Mesodermal cell (in vitro differentiated cells): Measurements from ENCODE around the gene OPA3.

Experiments used
- H3K27ac ChIP-seq: 2 replicates; pipeline ENCODE4 v1.7.0; 2013; ENCODE audit warnings: mild to moderate bottlenecking, low read depth, low read length, moderate library complexity; ENCODE audit not compliant: severe bottlenecking
- H3K36me3 ChIP-seq: 2 replicates; pipeline ENCODE4 v1.7.1; 2013; ENCODE audit warnings: mild to moderate bottlenecking, low read length, moderate library complexity; ENCODE audit not compliant: control insufficient read depth, insufficient read depth
- H3K4me1 ChIP-seq: one replicate; pipeline ENCODE4 v1.7.1; 2013; ENCODE audit warnings: mild to moderate bottlenecking, low read length; ENCODE audit not compliant: insufficient read depth, control insufficient read depth, poor library complexity, severe bottlenecking
- H3K4me3 ChIP-seq: 2 replicates; pipeline ENCODE4 v1.7.0; 2013; ENCODE audit warnings: low read length, control low read depth, mild to moderate bottlenecking; ENCODE audit not compliant: insufficient read depth, poor library complexity, severe bottlenecking; ENCODE audit errors: extremely low read depth
- H3K9me3 ChIP-seq: 2 replicates; pipeline ENCODE4 v1.7.1; 2013; ENCODE audit warnings: mild to moderate bottlenecking, low read length, moderate library complexity; ENCODE audit not compliant: control insufficient read depth
- WGBS, 2 experiments: methylation state at CpG; one replicate each; pipeline ENCODE4 v1.1.5; 2013; ENCODE audit warnings: missing lambda C conversion rate in 2 of 2; ENCODE audit not compliant: insufficient coverage in 2 of 2; 5-methylcytosine and 5-hydroxymethylcytosine counted together

OPA3 gene

GRCh38 chr19:45560686-45561085 is 23.9 kb downstream of the OPA3 start:
- 89 to 94% methylated on average over 5 to 10 of the region's 11 CpGs for WGBS, 2 experiments
- Histone ChIP-seq H3K36me3 (no peaks in the 10 kb centered on the region), H3K4me1 (no peaks in the 10 kb centered on the region), H3K27ac (no peak overlapping the region), H3K9me3 (no peaks in the 10 kb centered on the region), H3K4me3 (no peak overlapping the region)

- WGBS, 2 experiments: 88 to 94% methylated on average over 5 of the region's 5 CpGs
- no peak overlapping the region for H3K4me3 ChIP-seq
- H3K27ac ChIP-seq: no peak overlapping the region
- H3K36me3 ChIP-seq: no peaks in the 10 kb centered on the region
- H3K4me1 ChIP-seq: no peaks in the 10 kb centered on the region
- H3K9me3 ChIP-seq: no peaks in the 10 kb centered on the region
Observed at GRCh38 chr19:45560038-45560437, 24.6 kb downstream of the OPA3 start.

GRCh38 chr19:45558399-45558878 is 26.2 kb downstream of the OPA3 start:
- Histone ChIP-seq H3K4me3 (no peak overlapping the region), H3K9me3 (no peaks in the 10 kb centered on the region), H3K4me1 (no peaks in the 10 kb centered on the region), H3K27ac (no peak overlapping the region), H3K36me3 (peaks cover 5% of the 10 kb centered on the region)
- 49 to 53% methylated on average over 7 to 8 of the region's 10 CpGs for WGBS, 2 experiments

GRCh38 chr19:45556835-45557234 is 27.8 kb downstream of the OPA3 start:
- Histone ChIP-seq H3K27ac (no peak overlapping the region), H3K9me3 (no peaks in the 10 kb centered on the region), H3K4me3 (no peak overlapping the region), H3K4me1 (no peaks in the 10 kb centered on the region), H3K36me3 (peaks cover 13% of the 10 kb centered on the region)
- WGBS, 2 experiments: 95% methylated on average over 3 to 5 of the region's 5 CpGs

GRCh38 chr19:45554481-45554880 is 30.1 kb downstream of the OPA3 start:
- Histone ChIP-seq H3K27ac (no peak overlapping the region), H3K4me1 (no peaks in the 10 kb centered on the region), H3K9me3 (no peaks in the 10 kb centered on the region), H3K4me3 (no peak overlapping the region), H3K36me3 (peaks cover 13% of the 10 kb centered on the region)
- 100% methylated on average over 1 of the region's 1 CpG; no CpG with 5 or more reads in 1 of the 2 experiments for WGBS, 2 experiments

GRCh38 chr19:45553464-45553863 is 31.1 kb downstream of the OPA3 start:
- WGBS, 2 experiments: 89 to 94% methylated on average over 31 to 34 of the region's 34 CpGs
- H3K4me3 ChIP-seq: no peak overlapping the region
- H3K27ac ChIP-seq: no peak overlapping the region

GRCh38 chr19:45547965-45548609 is 36.5 kb downstream of the OPA3 start:
- H3K36me3 ChIP-seq: peaks cover 5% of the 10 kb centered on the region
- no peak overlapping the region for H3K27ac ChIP-seq
- H3K4me1 ChIP-seq: no peaks in the 10 kb centered on the region
- no peak overlapping the region for H3K4me3 ChIP-seq
- WGBS, 2 experiments: 78 to 85% methylated on average over 7 to 9 of the region's 9 CpGs
- no peaks in the 10 kb centered on the region for H3K9me3 ChIP-seq

More at GRCh38 chr19:45553464-45553863, 31.1 kb downstream of the OPA3 start:
- no peaks in the 10 kb centered on the region for H3K9me3 ChIP-seq
- H3K4me1 ChIP-seq: no peaks in the 10 kb centered on the region
- peaks cover 13% of the 10 kb centered on the region for H3K36me3 ChIP-seq

GRCh38 chr19:45547211-45547770 is 37.3 kb downstream of the OPA3 start:
- H3K9me3 ChIP-seq: no peaks in the 10 kb centered on the region
- no peak overlapping the region for H3K27ac ChIP-seq
- no peaks in the 10 kb centered on the region for H3K36me3 ChIP-seq
- no peaks in the 10 kb centered on the region for H3K4me1 ChIP-seq
- 92 to 95% methylated on average over 6 to 8 of the region's 10 CpGs for WGBS, 2 experiments
- H3K4me3 ChIP-seq: no peak overlapping the region

GRCh38 chr19:45542234-45542668 is 42.4 kb downstream of the OPA3 start:
- H3K4me1 ChIP-seq: no peaks in the 10 kb centered on the region
- no peak overlapping the region for H3K4me3 ChIP-seq
- H3K9me3 ChIP-seq: peaks cover 7% of the 10 kb centered on the region
- H3K36me3 ChIP-seq: no peaks in the 10 kb centered on the region
- 96 to 97% methylated on average over 7 of the region's 7 CpGs for WGBS, 2 experiments
- H3K27ac ChIP-seq: no peak overlapping the region

- WGBS, 2 experiments: 82% methylated on average over 4 of the region's 9 CpGs; no CpG with 5 or more reads in 1 of the 2 experiments
- H3K4me3 ChIP-seq: no peak overlapping the region
- peaks cover 7% of the 10 kb centered on the region for H3K9me3 ChIP-seq
- no peak overlapping the region for H3K27ac ChIP-seq
- H3K4me1 ChIP-seq: no peaks in the 10 kb centered on the region
- H3K36me3 ChIP-seq: no peaks in the 10 kb centered on the region
Observed at GRCh38 chr19:45539459-45539858, 45.1 kb downstream of the OPA3 start.

GRCh38 chr19:45531349-45531748 is 53.3 kb downstream of the OPA3 start:
- WGBS, 2 experiments: 100% methylated on average over 1 of the region's 1 CpG
- H3K36me3 ChIP-seq: peaks cover 35% of the 10 kb centered on the region
- H3K4me3 ChIP-seq: no peak overlapping the region
- peaks cover 15% of the 10 kb centered on the region for H3K9me3 ChIP-seq
- no peaks in the 10 kb centered on the region for H3K4me1 ChIP-seq
- H3K27ac ChIP-seq: no peak overlapping the region
